OCI-LY7 (cell line): ENCODE measurements around the gene MATCAP1. TPM values are rescaled to one million over a fixed set of nuclear protein-coding genes. Genes with fewer than 3 reads are reported as not detected.

Source experiments
- BruUV-seq: library from RNA; stranded (reverse); fragments of 400-500 nt; replicated peaks from 2 replicates; lab custom pipeline; 2021; lab: Mats Ljungman, UMichigan
- CTCF ChIA-PET: fragments of 300-600 bp; sonication (Branson Sonifier 250); formaldehyde crosslinking; loops from one replicate; lab custom pipeline; 2022; ENCODE audit warnings: antibody characterized with exemption; ENCODE audit not compliant: unreplicated experiment; lab: Charles Lee
- POLR2A ChIA-PET: fragments of 300-600 bp; sonication (Branson Sonifier 250); formaldehyde crosslinking; loops from one replicate; lab custom pipeline; 2022; ENCODE audit warnings: antibody characterized with exemption; lab: Charles Lee
- DNase-seq: peaks from one replicate; pipeline ENCODE4 v3.0.0-alpha.2; 2015; ENCODE audit warnings: low spot score
- H2AFZ ChIP-seq: fragments of 200-600 bp; sonication (generic), shearing (Covaris generic); 2 replicates; pipeline ENCODE4 v1.6.1; 2014; ENCODE audit warnings: mild to moderate bottlenecking, antibody characterized with exemption, low read length, moderate library complexity
- H3K27ac ChIP-seq: fragments of 200-600 bp; sonication (generic); 2 replicates; pipeline ENCODE4 v1.5.1; 2014; ENCODE audit warnings: mixed run types, low read depth, mild to moderate bottlenecking, moderate library complexity, low read length, inconsistent platforms; ENCODE audit not compliant: poor library complexity, severe bottlenecking
- H3K36me3 ChIP-seq: fragments of 200-600 bp; sonication (generic); 2 replicates; pipeline ENCODE4 v1.6.1; 2014; ENCODE audit warnings: mild to moderate bottlenecking, antibody characterized with exemption, low read length, moderate library complexity, mixed read lengths; ENCODE audit not compliant: insufficient read depth
- H3K4me1 ChIP-seq: fragments of 200-600 bp; sonication (generic); 2 replicates; pipeline ENCODE4 v1.5.1; 2014; ENCODE audit warnings: mild to moderate bottlenecking, low read length; ENCODE audit not compliant: insufficient read depth, poor library complexity, severe bottlenecking
- H3K4me2 ChIP-seq: fragments of 200-600 bp; sonication (generic); 2 replicates; pipeline ENCODE4 v1.6.1; 2014; ENCODE audit warnings: mild to moderate bottlenecking, low read length
- H3K4me3 ChIP-seq: fragments of 200-600 bp; sonication (generic); 2 replicates; pipeline ENCODE4 v1.5.1; 2014; ENCODE audit warnings: mild to moderate bottlenecking, low read depth, low read length; ENCODE audit not compliant: poor library complexity, severe bottlenecking
- H3K79me2 ChIP-seq: fragments of 200-600 bp; sonication (generic); 2 replicates; pipeline ENCODE4 v1.6.1; 2016; ENCODE audit warnings: low read depth, mild to moderate bottlenecking, low read length, moderate library complexity, mixed read lengths; ENCODE audit not compliant: insufficient read depth
- H3K9me2 ChIP-seq: fragments of 200-600 bp; sonication (generic); 2 replicates; pipeline ENCODE4 v1.6.1; 2016; ENCODE audit warnings: mild to moderate bottlenecking, low read length, mixed read lengths; ENCODE audit not compliant: insufficient read depth
- H3K9me3 ChIP-seq: fragments of 200-600 bp; sonication (generic); 2 replicates; pipeline ENCODE4 v1.6.1; 2014; ENCODE audit warnings: mild to moderate bottlenecking, mixed run types, low read length, mixed read lengths
- H4K20me1 ChIP-seq: fragments of 200-600 bp; sonication (generic); 2 replicates; pipeline ENCODE4 v1.6.1; 2014; ENCODE audit warnings: mild to moderate bottlenecking, antibody characterized with exemption, low read length, moderate library complexity, mixed read lengths; ENCODE audit not compliant: insufficient read depth
- EZH2phosphoT487 ChIP-seq: fragments of 200-600 bp; sonication (generic); IDR thresholded peaks from 2 replicates; pipeline ENCODE4 v1.6.1; 2018; ENCODE audit warnings: low read depth, borderline replicate concordance, mild to moderate bottlenecking, mixed run types, antibody characterized with exemption, low read length, moderate library complexity, mixed read lengths
- intact Hi-C: fragments of 100-400 bp; cut with micrococcal nuclease; formaldehyde crosslinking; loops from one replicate; pipeline ENCODE4 v1.10.0; 2022; ENCODE audit not compliant: unreplicated experiment
- total RNA-seq, 2 experiments: library from RNA; depleted of rRNA in 1 of 2; stranded (reverse); fragments of >200 nt in 1 of 2; shearing (Covaris generic) in 1 of 2; gene quantifications; 2 replicates each; pipeline ENCODE4 v1.2.3, GENCODE V29; 2014 to 2022
- TF ChIP-seq, protein P1 (sequence below): fragments of 200-600 bp; sonication (generic); conservative IDR thresholded peaks from 2 replicates; pipeline ENCODE4 v1.5.1; 2014; ENCODE audit warnings: mild to moderate bottlenecking, antibody characterized with exemption, low read length, moderate library complexity, mixed read lengths

MATCAP1 gene
- total RNA-seq, 2 experiments from 2014 or later: 22.9 to 39.6 TPM

GRCh38 chr16:67170168-67170948 is 13.4 kb downstream of the MATCAP1 start, which contains the start of gene NOL3:
TSS of gene NOL3 (plus strand) at chr16:67170538.
- Histone ChIP-seq H2AFZ (no peak within 1 kb of the TSS), H3K4me2 (peak within 1 kb of the TSS; percentile 52), H3K36me3 (no peaks in the 10 kb centered on the region), H3K9me2 (no peaks in the 10 kb centered on the region), H3K4me1 (peaks cover 25% of the 10 kb centered on the region), H3K4me3 (peak within 1 kb of the TSS; percentile 38), H3K27ac (no peak within 1 kb of the TSS), H4K20me1 (no peaks in the 10 kb centered on the region), H3K79me2 (no peaks in the 10 kb centered on the region), H3K9me3 (no peaks in the 10 kb centered on the region)
- BruUV-seq: no TSS peak
- ChIA-PET POLR2A (interaction anchor here (0.7 kb wide), 1 partner anchor 23 kb away, joined by 4 read pairs; no protein-coding TSS in a partner anchor), CTCF (interaction anchor here (0.6 kb wide), 1 partner anchor 32 kb away, joined by 3 read pairs; no protein-coding TSS in a partner anchor)
- intact Hi-C loops: no loop called here
- TF ChIP-seq, protein P1, sequence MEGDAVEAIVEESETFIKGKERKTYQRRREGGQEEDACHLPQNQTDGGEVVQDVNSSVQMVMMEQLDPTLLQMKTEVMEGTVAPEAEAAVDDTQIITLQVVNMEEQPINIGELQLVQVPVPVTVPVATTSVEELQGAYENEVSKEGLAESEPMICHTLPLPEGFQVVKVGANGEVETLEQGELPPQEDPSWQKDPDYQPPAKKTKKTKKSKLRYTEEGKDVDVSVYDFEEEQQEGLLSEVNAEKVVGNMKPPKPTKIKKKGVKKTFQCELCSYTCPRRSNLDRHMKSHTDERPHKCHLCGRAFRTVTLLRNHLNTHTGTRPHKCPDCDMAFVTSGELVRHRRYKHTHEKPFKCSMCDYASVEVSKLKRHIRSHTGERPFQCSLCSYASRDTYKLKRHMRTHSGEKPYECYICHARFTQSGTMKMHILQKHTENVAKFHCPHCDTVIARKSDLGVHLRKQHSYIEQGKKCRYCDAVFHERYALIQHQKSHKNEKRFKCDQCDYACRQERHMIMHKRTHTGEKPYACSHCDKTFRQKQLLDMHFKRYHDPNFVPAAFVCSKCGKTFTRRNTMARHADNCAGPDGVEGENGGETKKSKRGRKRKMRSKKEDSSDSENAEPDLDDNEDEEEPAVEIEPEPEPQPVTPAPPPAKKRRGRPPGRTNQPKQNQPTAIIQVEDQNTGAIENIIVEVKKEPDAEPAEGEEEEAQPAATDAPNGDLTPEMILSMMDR: no peak
- no peak for TF ChIP-seq EZH2phosphoT487
- no peak for DNase-seq

- ChIA-PET CTCF (no interaction called here), POLR2A (interaction anchor here (0.6 to 0.7 kb wide), 2 partner anchors 24 to 51 kb away, joined by 4 read pairs; no protein-coding TSS in a partner anchor)
- Histone ChIP-seq H4K20me1 (no peaks in the 10 kb centered on the region), H3K4me3 (peak overlapping the region; percentile 38), H3K27ac (no peak overlapping the region), H3K9me3 (no peaks in the 10 kb centered on the region), H3K9me2 (no peaks in the 10 kb centered on the region), H3K4me1 (peaks cover 23% of the 10 kb centered on the region), H3K4me2 (peak overlapping the region; percentile 52), H3K36me3 (no peaks in the 10 kb centered on the region), H2AFZ (no peak overlapping the region), H3K79me2 (no peaks in the 10 kb centered on the region)
- BruUV-seq: no TSS peak
- peak; percentile 58 for DNase-seq
- intact Hi-C loops: no loop called here
- TF ChIP-seq EZH2phosphoT487: no peak
- TF ChIP-seq, protein P1: peak; percentile 88
Measured at GRCh38 chr16:67169642-67170167, 14.1 kb downstream of the MATCAP1 start.
